RWPE2 (cell line): ENCODE data around the gene RARS2.

ENCODE experiments used
- ATAC-seq: fragments of 200-7000 bp; cut with Tn5 transposase; 3 replicates; pipeline ENCODE4 v1.9.1; 2021; ENCODE audit warnings: low read depth
- DNase-seq: peaks from one replicate; pipeline ENCODE4 v3.0.0-alpha.2; 2020; ENCODE audit warnings: low spot score
- H3K27ac ChIP-seq: fragments of 450-650 bp; 2 replicates; pipeline ENCODE4 v1.5.1; 2017; ENCODE audit warnings: mild to moderate bottlenecking; ENCODE audit not compliant: poor library complexity, severe bottlenecking
- H3K27me3 ChIP-seq: fragments of 250-450 bp; sonication (Bioruptor Pico); 2 replicates; pipeline ENCODE4 v1.5.1; 2021; ENCODE audit warnings: mild to moderate bottlenecking, moderate library complexity; ENCODE audit not compliant: insufficient read depth, poor library complexity, severe bottlenecking
- H3K36me3 ChIP-seq: fragments of 250-450 bp; sonication (Bioruptor Pico); 2 replicates; pipeline ENCODE4 v1.5.1; 2020; ENCODE audit warnings: low read depth, mild to moderate bottlenecking, moderate library complexity
- H3K4me1 ChIP-seq: fragments of 250-450 bp; sonication (Bioruptor Pico); 2 replicates; pipeline ENCODE4 v1.5.1; 2021; ENCODE audit warnings: mild to moderate bottlenecking, moderate library complexity; ENCODE audit not compliant: insufficient read depth, poor library complexity, severe bottlenecking
- H3K4me3 ChIP-seq: fragments of 250-450 bp; sonication (Bioruptor Pico); 2 replicates; pipeline ENCODE4 v1.5.1; 2021; ENCODE audit warnings: mild to moderate bottlenecking, moderate library complexity; ENCODE audit not compliant: severe bottlenecking
- H3K9me3 ChIP-seq: fragments of 250-450 bp; sonication (Bioruptor Pico); 2 replicates; pipeline ENCODE4 v1.5.1; 2021; ENCODE audit warnings: mild to moderate bottlenecking, moderate library complexity; ENCODE audit not compliant: severe bottlenecking
- CTCF ChIP-seq: fragments of 450-650 bp; IDR thresholded peaks from one replicate; pipeline ENCODE4 v1.5.1; 2017; ENCODE audit warnings: mild to moderate bottlenecking, moderate library complexity; ENCODE audit not compliant: poor library complexity, severe bottlenecking

The RARS2 gene

DNA sequence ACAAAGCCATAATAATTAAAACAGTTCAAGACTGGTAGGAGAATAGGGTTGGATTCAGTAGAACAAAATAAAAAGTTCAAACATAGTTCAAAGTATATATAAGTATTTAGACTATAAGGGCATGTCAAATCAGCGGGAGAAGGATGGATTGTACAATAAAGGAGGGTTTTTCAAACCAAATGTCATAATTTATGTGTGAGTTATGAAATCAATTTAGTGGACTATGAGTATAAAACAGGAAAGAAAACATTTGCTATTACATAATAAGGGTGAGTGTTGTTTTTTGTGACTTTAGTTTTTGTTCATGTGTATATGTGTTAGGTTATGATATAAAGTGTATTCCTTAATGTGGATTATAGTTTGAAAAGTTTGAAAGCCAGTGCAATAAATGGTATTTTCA lies 10.8 kb upstream of the RARS2 start:
- ATAC-seq: no peak
- Histone ChIP-seq H3K36me3 (peaks cover 40% of the 10 kb centered on the region), H3K27me3 (no peaks in the 10 kb centered on the region), H3K9me3 (no peaks in the 10 kb centered on the region), H3K4me1 (no peaks in the 10 kb centered on the region), H3K27ac (no peak overlapping the region), H3K4me3 (no peak overlapping the region)
- DNase-seq: no peak
- TF ChIP-seq CTCF: no peak

- ATAC-seq (no peak), DNase-seq (no peak)
- H3K9me3 ChIP-seq: no peaks in the 10 kb centered on the region
- no peaks in the 10 kb centered on the region for H3K27me3 ChIP-seq
- peak overlapping the region; percentile 58 for H3K4me3 ChIP-seq
- peaks cover 6% of the 10 kb centered on the region for H3K4me1 ChIP-seq
- peaks cover 37% of the 10 kb centered on the region for H3K36me3 ChIP-seq
- no peak overlapping the region for H3K27ac ChIP-seq
- no peak for TF ChIP-seq CTCF
Observed at GRCh38 chr6:87590990-87591389, 1.2 kb upstream of the RARS2 start.

- DNase-seq (no peak), ATAC-seq (no peak)
- H3K4me1 ChIP-seq: peaks cover 6% of the 10 kb centered on the region
- TF ChIP-seq CTCF: no peak
- H3K9me3 ChIP-seq: no peaks in the 10 kb centered on the region
- H3K36me3 ChIP-seq: peaks cover 34% of the 10 kb centered on the region
- peak overlapping the region; percentile 40 for H3K27ac ChIP-seq
- peak overlapping the region; percentile 58 for H3K4me3 ChIP-seq
- H3K27me3 ChIP-seq: no peaks in the 10 kb centered on the region
Observed at GRCh38 chr6:87590417-87590880, 662 bp upstream of the RARS2 start.

DNA sequence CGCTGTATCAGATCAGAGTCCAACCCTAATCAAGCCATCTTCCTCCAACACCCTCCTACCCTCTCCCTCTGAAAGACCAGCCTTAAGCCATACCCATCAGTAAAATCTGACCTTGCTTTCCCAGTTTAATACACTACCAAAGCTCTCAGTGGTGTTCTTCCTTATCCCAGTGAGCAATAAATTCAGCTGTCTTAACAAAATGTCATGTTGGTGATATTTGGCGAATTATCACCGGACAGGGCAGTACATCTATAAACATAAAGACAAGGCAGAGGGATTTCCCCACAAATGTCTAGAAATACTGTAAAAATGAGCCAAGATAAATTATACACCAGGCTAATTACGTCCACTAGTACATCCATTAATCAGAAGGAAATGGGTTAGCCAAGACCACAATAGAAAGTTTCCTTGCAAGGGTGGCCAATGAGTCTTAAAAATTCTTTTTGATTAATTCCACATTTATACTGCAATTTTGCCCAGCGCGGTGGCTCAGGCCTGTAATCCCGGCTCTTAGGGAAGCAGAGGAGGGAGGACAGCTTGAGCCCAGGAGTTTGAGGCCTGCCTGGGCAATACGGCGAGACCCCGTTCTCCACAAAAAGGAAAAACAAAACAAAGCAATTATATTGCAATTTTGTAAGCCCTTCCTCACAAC lies 905 bp downstream of the RARS2 start:
- no peaks in the 10 kb centered on the region for H3K9me3 ChIP-seq
- H3K4me1 ChIP-seq: peaks cover 6% of the 10 kb centered on the region
- peaks cover 28% of the 10 kb centered on the region for H3K36me3 ChIP-seq
- no peaks in the 10 kb centered on the region for H3K27me3 ChIP-seq
- H3K27ac ChIP-seq: peak overlapping the region; percentile 40
- ATAC-seq: no peak
- peak overlapping the region; percentile 58 for H3K4me3 ChIP-seq
- no peak for TF ChIP-seq CTCF
- no peak for DNase-seq

DNA sequence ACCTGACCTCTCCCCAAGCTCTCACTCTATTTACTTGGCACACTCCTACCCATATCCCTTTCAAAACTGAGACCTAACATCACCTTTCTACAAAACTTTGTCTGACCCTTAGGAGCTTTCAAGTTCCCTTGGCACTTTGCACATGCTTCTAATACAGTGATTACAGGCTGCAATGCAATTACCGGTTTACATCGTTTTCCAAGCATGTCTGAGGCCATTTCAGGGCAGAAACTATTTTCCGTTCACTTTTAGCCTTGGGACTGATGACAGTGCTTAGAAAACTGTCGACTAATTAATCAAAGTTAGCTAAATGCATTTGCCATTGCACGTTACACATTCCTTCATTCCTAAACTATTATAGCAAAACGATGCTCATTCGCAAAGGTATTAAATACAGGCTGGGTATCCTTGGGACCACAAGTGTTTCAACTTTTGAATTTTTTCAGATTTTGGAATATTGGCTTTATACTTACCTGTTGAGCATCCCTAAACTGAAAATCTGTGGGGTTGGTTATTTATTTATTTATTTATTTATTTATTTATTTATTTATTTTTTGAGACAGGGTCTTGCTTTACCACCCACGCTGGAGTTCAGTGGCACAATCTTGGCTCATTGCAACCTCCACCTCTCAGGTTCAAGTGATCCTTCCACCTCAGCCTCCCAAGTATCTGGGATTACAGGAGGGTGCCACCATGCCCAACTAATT lies 3.3 kb downstream of the RARS2 start:
- DNase-seq (no peak), ATAC-seq (no peak)
- no peak for TF ChIP-seq CTCF
- no peaks in the 10 kb centered on the region for H3K27me3 ChIP-seq
- H3K4me3 ChIP-seq: no peak overlapping the region
- peaks cover 20% of the 10 kb centered on the region for H3K36me3 ChIP-seq
- no peaks in the 10 kb centered on the region for H3K9me3 ChIP-seq
- peaks cover 6% of the 10 kb centered on the region for H3K4me1 ChIP-seq
- no peak overlapping the region for H3K27ac ChIP-seq
